Testis (tissue), 2 donors: ENCODE measurements around the gene EPHA6.

ENCODE experiments used
- CTCF ChIP-seq, 3 experiments: fragments of 450-650 bp in 2 of 3; fragments of 200-600 bp in 1 of 3; sonication (generic) in 1 of 3; IDR thresholded peaks; one replicate each; pipeline ENCODE4 v1.5.1; 2016 to 2019; ENCODE audit warnings: antibody characterized with exemption in 3 of 3, mild to moderate bottlenecking in 2 of 3, moderate library complexity in 1 of 3
- POLR2A ChIP-seq: fragments of 450-650 bp; IDR thresholded peaks from one replicate; pipeline ENCODE4 v1.6.1; 2017; ENCODE audit warnings: antibody characterized with exemption, mild to moderate bottlenecking, moderate library complexity

- TF ChIP-seq POLR2A (no peak), CTCF (IDR thresholded peaks at IDR 0.05) (no peak)
Observed at GRCh38 chr3:97259263-97259662, 444.9 kb downstream of the EPHA6 start.
